ENCODE measurements around the gene C19orf53. TPM values are rescaled to one million over a fixed set of nuclear protein-coding genes. Genes with fewer than 3 reads are reported as not detected.

The C19orf53 gene
- total RNA-seq, 4 donors from 2014 or later = 20.5 to 233 (median 77.3) TPM

DNA sequence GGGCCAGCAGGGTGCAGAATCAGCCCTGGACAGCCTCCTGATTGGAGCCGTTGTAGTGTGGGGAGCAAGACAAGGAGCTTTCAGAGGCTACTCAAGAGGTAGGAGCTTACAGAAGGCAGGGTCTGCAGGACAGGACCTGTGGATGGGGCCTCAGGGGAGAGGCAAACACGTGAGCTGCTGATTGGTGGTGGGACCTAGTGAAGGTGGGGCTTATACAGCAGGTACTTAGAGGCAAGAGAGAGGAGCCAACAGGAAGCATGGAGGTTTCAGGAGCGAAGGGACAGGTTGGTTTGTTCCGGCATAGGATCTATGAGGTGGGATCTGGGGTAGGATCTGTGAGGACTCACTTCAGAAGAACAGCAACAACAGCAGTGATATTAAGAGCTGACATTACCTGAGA, 53.4 kb downstream of the C19orf53 start:
- intact Hi-C loops (cut with DNase I; ENCODE audit: low total_unique reads) = no loop called here
- no peak overlapping the region for H3K27ac ChIP-seq
- no peaks in the 10 kb centered on the region for H3K4me1 ChIP-seq
- no peak for DNase-seq
- H3K36me3 ChIP-seq = no peaks in the 10 kb centered on the region
- H3K9me3 ChIP-seq = no peaks in the 10 kb centered on the region
- no peak for TF ChIP-seq POLR2A (IDR thresholded peaks at IDR 0.05)
- TF ChIP-seq, protein P1, sequence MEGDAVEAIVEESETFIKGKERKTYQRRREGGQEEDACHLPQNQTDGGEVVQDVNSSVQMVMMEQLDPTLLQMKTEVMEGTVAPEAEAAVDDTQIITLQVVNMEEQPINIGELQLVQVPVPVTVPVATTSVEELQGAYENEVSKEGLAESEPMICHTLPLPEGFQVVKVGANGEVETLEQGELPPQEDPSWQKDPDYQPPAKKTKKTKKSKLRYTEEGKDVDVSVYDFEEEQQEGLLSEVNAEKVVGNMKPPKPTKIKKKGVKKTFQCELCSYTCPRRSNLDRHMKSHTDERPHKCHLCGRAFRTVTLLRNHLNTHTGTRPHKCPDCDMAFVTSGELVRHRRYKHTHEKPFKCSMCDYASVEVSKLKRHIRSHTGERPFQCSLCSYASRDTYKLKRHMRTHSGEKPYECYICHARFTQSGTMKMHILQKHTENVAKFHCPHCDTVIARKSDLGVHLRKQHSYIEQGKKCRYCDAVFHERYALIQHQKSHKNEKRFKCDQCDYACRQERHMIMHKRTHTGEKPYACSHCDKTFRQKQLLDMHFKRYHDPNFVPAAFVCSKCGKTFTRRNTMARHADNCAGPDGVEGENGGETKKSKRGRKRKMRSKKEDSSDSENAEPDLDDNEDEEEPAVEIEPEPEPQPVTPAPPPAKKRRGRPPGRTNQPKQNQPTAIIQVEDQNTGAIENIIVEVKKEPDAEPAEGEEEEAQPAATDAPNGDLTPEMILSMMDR (IDR thresholded peaks at IDR 0.05) = no peak
- no peaks in the 10 kb centered on the region for H3K27me3 ChIP-seq
- no peak overlapping the region for H3K4me3 ChIP-seq

Small RNA genes lying within 50 kb of the gene (small RNA-seq; reads per million reads assigned to genes)
- not detected for gene RN7SL619P

Other genes with a start within 250 kb of the C19orf53 start
- 10 to 100 TPM; 33.3 to 62.4 (median 45.9) TPM for gene MRI1, start 9.9 kb upstream of the C19orf53 start, total RNA-seq
- 1 to 10 TPM in 3 of 4 donors, under 1 TPM in 1; 0.26 to 8.4 (median 6.0) TPM for gene ZSWIM4, start 21.0 kb downstream of the C19orf53 start, total RNA-seq
- 1 to 10 TPM in 1 of 4 donors, not detected in 3; 1.2 TPM for gene NANOS3, start 102.7 kb downstream of the C19orf53 start, total RNA-seq
- gene BRME1, start 131.7 kb downstream of the C19orf53 start, total RNA-seq = 1 to 10 TPM in 3 of 4 donors, not detected in 1; 4.8 to 7.7 (median 5.8) TPM
- gene CC2D1A, start 131.7 kb downstream of the C19orf53 start, total RNA-seq = 10 to 100 TPM in 2 of 4 donors, 1 to 10 TPM in 2; 3.2 to 44.4 (median 13.2) TPM
- under 1 TPM in 2 of 4 donors, not detected in 2; 0.55 to 0.98 TPM for gene PODNL1, start 164.0 kb downstream of the C19orf53 start, total RNA-seq
- 10 to 100 TPM; 11.2 to 39.6 (median 20.1) TPM for gene DCAF15, start 178.1 kb downstream of the C19orf53 start, total RNA-seq
- 10 to 100 TPM in 1 of 4 donors, 1 to 10 TPM in 2, under 1 TPM in 1; 0.26 to 14.1 (median 4.1) TPM for gene RFX1, start 231.9 kb downstream of the C19orf53 start, total RNA-seq